PC-3 (cell line): ENCODE data around the gene HIGD2A. TPM values are rescaled to one million over a fixed set of nuclear protein-coding genes. Genes with fewer than 3 reads are reported as not detected.

Experiments used
- ATAC-seq: fragments of 200-7000 bp; cut with Tn5 transposase; 2 replicates; pipeline ENCODE4 v1.9.1; 2020; ENCODE audit warnings: mild to moderate bottlenecking, moderate library complexity
- BruUV-seq: library from RNA; stranded (reverse); fragments of 400-500 nt; replicated peaks from 2 replicates; lab custom pipeline; 2021; lab: Mats Ljungman, UMichigan
- CTCF ChIA-PET: fragments of 300-600 bp; sonication (Branson Sonifier 250); formaldehyde crosslinking; loops from one replicate; lab custom pipeline; 2022; ENCODE audit warnings: antibody characterized with exemption; lab: Charles Lee
- POLR2A ChIA-PET: fragments of 300-600 bp; sonication (Branson Sonifier 250); formaldehyde crosslinking; loops from one replicate; lab custom pipeline; 2022; ENCODE audit warnings: antibody characterized with exemption; ENCODE audit not compliant: unreplicated experiment; lab: Charles Lee
- DNase-seq: peaks from one replicate; pipeline ENCODE4 v3.0.0-alpha.2; 2015
- H2AFZ ChIP-seq: fragments of 300-600 bp; sonication (generic); 2 replicates; pipeline ENCODE4 v1.6.0; 2016; ENCODE audit warnings: antibody characterized with exemption, low read length
- H3F3A ChIP-seq: fragments of 300-600 bp; sonication (generic); one replicate; pipeline ENCODE4 v1.6.0; 2017; ENCODE audit warnings: antibody characterized with exemption, low read length, control low read depth, mild to moderate bottlenecking; ENCODE audit not compliant: unreplicated experiment
- H3K27ac ChIP-seq: fragments of 300-600 bp; sonication (generic); 2 replicates; pipeline ENCODE4 v1.5.1; 2016; ENCODE audit warnings: mild to moderate bottlenecking, low read length
- H3K27me3 ChIP-seq: fragments of 300-600 bp; sonication (generic); 2 replicates; pipeline ENCODE4 v1.6.1; 2016; ENCODE audit warnings: low read length, mixed read lengths
- H3K36me3 ChIP-seq: fragments of 300-600 bp; sonication (generic); 2 replicates; pipeline ENCODE4 v1.6.1; 2016; ENCODE audit warnings: low read depth, mixed run types, low read length, mixed read lengths
- H3K4me1 ChIP-seq: fragments of 300-600 bp; sonication (generic); 2 replicates; pipeline ENCODE4 v1.5.1; 2016; ENCODE audit warnings: low read length; ENCODE audit not compliant: insufficient read depth
- H3K4me2 ChIP-seq: fragments of 300-600 bp; sonication (generic); 2 replicates; pipeline ENCODE4 v1.6.0; 2016; ENCODE audit warnings: low read length
- H3K4me3 ChIP-seq: fragments of 300-600 bp; sonication (generic); 2 replicates; pipeline ENCODE4 v1.5.1; 2016; ENCODE audit warnings: mild to moderate bottlenecking, low read length, mixed read lengths
- H3K79me2 ChIP-seq: fragments of 300-600 bp; sonication (generic); 2 replicates; pipeline ENCODE4 v1.6.1; 2017; ENCODE audit warnings: low read length, mixed read lengths
- H3K9ac ChIP-seq: fragments of 300-600 bp; sonication (generic); 2 replicates; pipeline ENCODE4 v1.6.0; 2016; ENCODE audit warnings: mild to moderate bottlenecking, low read length
- H3K9me2 ChIP-seq: fragments of 300-600 bp; sonication (generic); replicated peaks from 2 replicates; pipeline ENCODE4 v1.6.1; 2016; ENCODE audit warnings: mixed run types, low read length, mixed read lengths
- H3K9me3 ChIP-seq: fragments of 300-600 bp; sonication (generic); 2 replicates; pipeline ENCODE4 v1.6.1; 2016; ENCODE audit warnings: low read length, mixed read lengths
- H4K20me1 ChIP-seq: fragments of 300-600 bp; sonication (generic); 2 replicates; pipeline ENCODE4 v1.6.1; 2016; ENCODE audit warnings: low read length, mixed read lengths
- EZH2 ChIP-seq: fragments of 300-600 bp; sonication (generic); IDR thresholded peaks from one replicate; pipeline ENCODE4 v1.6.1; 2017; ENCODE audit warnings: antibody characterized with exemption, mild to moderate bottlenecking, low read length; ENCODE audit not compliant: unreplicated experiment
- EZH2phosphoT487 ChIP-seq: fragments of 300-600 bp; sonication (generic); IDR thresholded peaks from 2 replicates; pipeline ENCODE4 v1.6.1; 2018; ENCODE audit warnings: mild to moderate bottlenecking, antibody characterized with exemption, low read length, borderline replicate concordance
- intact Hi-C: fragments of 100-400 bp; cut with micrococcal nuclease; formaldehyde crosslinking; loops from 2 replicates; pipeline ENCODE4 v1.9.0; 2023
- total RNA-seq: library from RNA; depleted of rRNA; stranded (reverse); fragments of >200 nt; gene quantifications from 2 replicates; pipeline ENCODE4 v1.2.3, GENCODE V29; 2014
- TF ChIP-seq, protein P1 (sequence below): fragments of 300-600 bp; sonication (generic); conservative IDR thresholded peaks from 2 replicates; pipeline ENCODE4 v1.5.1; 2017; ENCODE audit warnings: antibody characterized with exemption, low read depth, mild to moderate bottlenecking, low read length

Gene HIGD2A
- total RNA-seq, 1 experiment from 2014 or later, result 174 TPM

DNA sequence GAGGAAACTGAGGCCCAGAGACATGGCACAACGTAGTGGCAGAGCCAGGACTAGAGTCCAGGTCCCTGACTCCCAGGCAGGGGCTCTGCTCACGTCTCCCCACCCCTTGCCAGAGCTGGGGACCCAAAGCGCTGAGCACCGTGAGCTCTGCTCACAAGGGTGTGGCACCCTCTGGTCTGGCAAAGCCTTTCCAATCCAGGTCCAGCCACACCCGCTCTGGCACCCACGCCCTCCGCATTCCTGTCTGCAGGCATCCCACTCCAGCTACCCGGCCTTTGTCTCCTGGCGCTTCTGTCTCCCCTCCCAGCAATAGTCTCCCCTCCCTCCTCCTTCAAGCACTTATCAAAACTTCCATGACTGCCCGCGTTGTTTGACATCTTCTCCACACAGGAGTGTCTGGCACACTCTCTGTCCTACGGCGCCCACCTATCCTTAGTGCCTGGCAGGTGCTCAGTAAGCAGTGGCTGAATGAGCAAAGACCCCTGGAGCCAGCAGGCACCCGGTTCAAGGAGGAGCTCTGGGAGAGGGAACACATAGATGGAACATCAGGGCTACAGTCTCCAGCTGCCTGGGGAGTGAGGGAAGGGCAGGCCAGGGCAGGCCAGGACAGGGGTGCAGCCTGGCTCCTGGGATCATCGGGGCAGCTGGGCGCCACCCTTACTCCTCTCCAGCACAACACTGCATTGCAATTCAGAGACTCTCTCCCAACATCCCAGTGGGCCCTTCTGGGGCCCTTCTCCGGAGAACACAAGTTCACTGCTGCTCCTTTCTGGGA is 12.0 kb downstream of the HIGD2A start:
- Histone ChIP-seq H3K4me1 (peaks cover 25% of the 10 kb centered on the region), H3K27ac (no peak overlapping the region), H4K20me1 (no peaks in the 10 kb centered on the region), H3K36me3 (peaks cover 5% of the 10 kb centered on the region), H2AFZ (no peak overlapping the region), H3K27me3 (no peaks in the 10 kb centered on the region), H3K9me2 (no peaks in the 10 kb centered on the region), H3K4me3 (no peak overlapping the region), H3K79me2 (0 out of 2 replicates have a peak, but pooled peaks cover 3% of the 10 kb centered on the region), H3F3A (no peaks in the 10 kb centered on the region), H3K4me2 (peak overlapping the region; percentile 15; the same call in 1 of the 2 replicates), H3K9ac (no peak overlapping the region), H3K9me3 (no peaks in the 10 kb centered on the region)
- intact Hi-C loops, result no loop called here
- ATAC-seq (peak; percentile 82), DNase-seq (peak; percentile 56)
- BruUV-seq, result no TSS peak
- ChIA-PET POLR2A (no interaction called here), CTCF (no interaction called here)
- TF ChIP-seq EZH2, result no peak
- no peak for TF ChIP-seq EZH2phosphoT487
- TF ChIP-seq, protein P1, sequence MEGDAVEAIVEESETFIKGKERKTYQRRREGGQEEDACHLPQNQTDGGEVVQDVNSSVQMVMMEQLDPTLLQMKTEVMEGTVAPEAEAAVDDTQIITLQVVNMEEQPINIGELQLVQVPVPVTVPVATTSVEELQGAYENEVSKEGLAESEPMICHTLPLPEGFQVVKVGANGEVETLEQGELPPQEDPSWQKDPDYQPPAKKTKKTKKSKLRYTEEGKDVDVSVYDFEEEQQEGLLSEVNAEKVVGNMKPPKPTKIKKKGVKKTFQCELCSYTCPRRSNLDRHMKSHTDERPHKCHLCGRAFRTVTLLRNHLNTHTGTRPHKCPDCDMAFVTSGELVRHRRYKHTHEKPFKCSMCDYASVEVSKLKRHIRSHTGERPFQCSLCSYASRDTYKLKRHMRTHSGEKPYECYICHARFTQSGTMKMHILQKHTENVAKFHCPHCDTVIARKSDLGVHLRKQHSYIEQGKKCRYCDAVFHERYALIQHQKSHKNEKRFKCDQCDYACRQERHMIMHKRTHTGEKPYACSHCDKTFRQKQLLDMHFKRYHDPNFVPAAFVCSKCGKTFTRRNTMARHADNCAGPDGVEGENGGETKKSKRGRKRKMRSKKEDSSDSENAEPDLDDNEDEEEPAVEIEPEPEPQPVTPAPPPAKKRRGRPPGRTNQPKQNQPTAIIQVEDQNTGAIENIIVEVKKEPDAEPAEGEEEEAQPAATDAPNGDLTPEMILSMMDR, result no peak

DNA sequence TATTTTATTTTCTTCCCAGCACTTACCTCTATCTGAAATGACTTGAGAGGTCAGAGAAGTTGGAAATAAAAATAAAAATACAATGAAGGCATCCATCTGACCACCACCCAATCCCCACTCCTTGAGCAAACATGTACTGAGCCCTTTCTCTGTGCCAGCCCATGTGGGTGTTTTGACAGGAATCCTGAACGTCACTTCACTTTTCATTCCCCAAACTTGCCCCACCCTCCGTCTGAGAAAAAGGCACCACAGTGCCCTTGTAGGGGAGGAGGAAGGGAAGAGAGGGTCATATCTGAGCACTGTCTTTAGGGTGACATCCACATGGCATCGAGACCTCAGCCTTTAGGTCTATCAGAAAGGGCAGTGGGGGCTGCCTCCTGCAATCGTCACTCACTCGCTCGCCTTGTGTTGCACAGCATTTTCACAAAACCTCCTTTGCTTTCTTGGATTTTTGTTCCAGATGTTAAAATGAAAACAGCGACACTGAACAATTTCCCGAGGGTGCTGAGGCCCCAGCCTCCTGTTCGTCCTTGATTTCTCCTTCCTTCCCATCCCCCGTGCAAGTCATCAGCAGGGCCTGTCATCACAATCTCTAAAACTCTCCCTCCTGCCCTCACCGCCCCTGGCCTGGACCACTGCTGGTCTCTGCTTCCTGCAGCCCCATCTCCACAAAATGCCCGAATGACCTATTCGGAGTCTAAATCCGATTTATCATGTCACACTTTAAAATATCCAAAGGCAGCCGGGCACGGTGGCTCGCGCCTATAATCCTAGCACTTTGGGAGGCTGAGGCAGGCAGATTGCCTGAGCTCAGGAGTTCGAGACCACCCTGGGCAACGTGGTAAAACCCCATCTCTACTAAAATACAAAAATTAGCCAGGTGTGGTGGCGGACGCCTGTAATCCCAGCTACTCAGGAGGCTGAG is 13.0 kb downstream of the HIGD2A start:
- Histone ChIP-seq H3K4me3 (no peak overlapping the region), H3K4me2 (no peak overlapping the region), H3K9me2 (no peaks in the 10 kb centered on the region), H2AFZ (no peak overlapping the region), H3K9ac (no peak overlapping the region), H3K27ac (no peak overlapping the region), H3K79me2 (0 out of 2 replicates have a peak, but pooled peaks cover 3% of the 10 kb centered on the region), H4K20me1 (no peaks in the 10 kb centered on the region), H3K4me1 (peaks cover 31% of the 10 kb centered on the region), H3K36me3 (peaks cover 5% of the 10 kb centered on the region; the same call in 1 of the 2 replicates), H3K9me3 (no peaks in the 10 kb centered on the region), H3K27me3 (no peaks in the 10 kb centered on the region), H3F3A (no peaks in the 10 kb centered on the region)
- no TSS peak for BruUV-seq
- ATAC-seq (no peak), DNase-seq (no peak)
- intact Hi-C loops, result no loop called here
- TF ChIP-seq EZH2phosphoT487, result no peak
- TF ChIP-seq, protein P1, result no peak
- no peak for TF ChIP-seq EZH2
- ChIA-PET CTCF (no interaction called here), POLR2A (no interaction called here)
